ENCODE measurements around the gene ASCL5.

GRCh38 chr1:201155354-201155753 lies 28.4 kb upstream of the ASCL5 start:
- no peak for TF ChIP-seq CTCF (conservative IDR thresholded peaks at IDR 0.05 in 1 of 2, IDR thresholded peaks at IDR 0.05 in 1 of 2; ENCODE audit: extremely low read depth in 1 of 2, insufficient read depth in 1 of 2, low read depth in 1 of 2, low read length in 2 of 2)
- TF ChIP-seq EZH2 (IDR thresholded peaks at IDR 0.05; ENCODE audit: borderline replicate concordance, low read length) = no peak

Data from mammary epithelial cell (primary cell).